ENCODE results near the gene NCOA1.

DNA sequence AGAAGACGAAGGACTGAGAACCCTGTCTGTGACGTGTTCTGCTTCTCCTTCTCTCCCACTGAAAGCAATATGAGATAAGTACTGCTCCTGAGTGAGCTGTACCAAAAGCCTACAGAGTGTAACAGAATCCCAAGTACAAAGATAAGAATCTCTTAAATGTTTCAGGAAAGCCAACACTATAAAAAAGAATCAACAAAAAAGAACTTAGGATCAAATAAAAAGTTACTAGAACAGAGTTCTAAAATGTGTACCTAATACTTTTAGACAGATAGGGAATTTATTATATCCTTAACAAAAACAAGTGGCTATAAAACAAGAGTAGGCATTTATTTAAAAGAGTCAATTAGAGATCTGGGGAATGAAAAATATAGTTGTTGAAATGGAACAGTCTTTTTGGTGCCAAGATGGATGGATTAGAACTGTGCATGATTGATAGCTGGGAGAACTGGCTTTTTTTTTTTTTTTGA lies 49.0 kb downstream of the NCOA1 start:
- TF ChIP-seq, protein P1, sequence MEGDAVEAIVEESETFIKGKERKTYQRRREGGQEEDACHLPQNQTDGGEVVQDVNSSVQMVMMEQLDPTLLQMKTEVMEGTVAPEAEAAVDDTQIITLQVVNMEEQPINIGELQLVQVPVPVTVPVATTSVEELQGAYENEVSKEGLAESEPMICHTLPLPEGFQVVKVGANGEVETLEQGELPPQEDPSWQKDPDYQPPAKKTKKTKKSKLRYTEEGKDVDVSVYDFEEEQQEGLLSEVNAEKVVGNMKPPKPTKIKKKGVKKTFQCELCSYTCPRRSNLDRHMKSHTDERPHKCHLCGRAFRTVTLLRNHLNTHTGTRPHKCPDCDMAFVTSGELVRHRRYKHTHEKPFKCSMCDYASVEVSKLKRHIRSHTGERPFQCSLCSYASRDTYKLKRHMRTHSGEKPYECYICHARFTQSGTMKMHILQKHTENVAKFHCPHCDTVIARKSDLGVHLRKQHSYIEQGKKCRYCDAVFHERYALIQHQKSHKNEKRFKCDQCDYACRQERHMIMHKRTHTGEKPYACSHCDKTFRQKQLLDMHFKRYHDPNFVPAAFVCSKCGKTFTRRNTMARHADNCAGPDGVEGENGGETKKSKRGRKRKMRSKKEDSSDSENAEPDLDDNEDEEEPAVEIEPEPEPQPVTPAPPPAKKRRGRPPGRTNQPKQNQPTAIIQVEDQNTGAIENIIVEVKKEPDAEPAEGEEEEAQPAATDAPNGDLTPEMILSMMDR (IDR thresholded peaks at IDR 0.05) = no peak
- no peak for TF ChIP-seq POLR2A (IDR thresholded peaks at IDR 0.05)
